ENCODE data around the gene LPP.

DNA sequence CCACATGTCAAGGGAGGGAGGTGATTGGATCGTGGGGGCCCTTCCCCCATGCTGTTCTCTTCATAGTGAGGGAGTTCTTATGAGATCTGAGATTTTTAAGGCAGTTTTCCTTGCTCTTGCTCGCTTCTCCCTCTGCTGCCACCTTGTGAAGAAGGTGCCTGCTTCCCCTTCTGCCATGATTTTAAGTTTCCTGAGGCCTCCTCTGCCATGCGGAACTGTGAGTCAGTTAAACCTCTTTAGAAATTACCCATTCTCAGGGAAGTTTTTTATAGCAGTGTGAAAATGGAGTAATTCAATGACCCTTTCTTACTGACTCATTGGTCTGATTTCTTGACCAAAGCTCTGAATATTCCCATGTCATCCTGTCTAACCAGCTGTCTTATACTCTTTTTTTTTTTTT, 533.4 kb downstream of the LPP start:
- TF ChIP-seq, protein P1, sequence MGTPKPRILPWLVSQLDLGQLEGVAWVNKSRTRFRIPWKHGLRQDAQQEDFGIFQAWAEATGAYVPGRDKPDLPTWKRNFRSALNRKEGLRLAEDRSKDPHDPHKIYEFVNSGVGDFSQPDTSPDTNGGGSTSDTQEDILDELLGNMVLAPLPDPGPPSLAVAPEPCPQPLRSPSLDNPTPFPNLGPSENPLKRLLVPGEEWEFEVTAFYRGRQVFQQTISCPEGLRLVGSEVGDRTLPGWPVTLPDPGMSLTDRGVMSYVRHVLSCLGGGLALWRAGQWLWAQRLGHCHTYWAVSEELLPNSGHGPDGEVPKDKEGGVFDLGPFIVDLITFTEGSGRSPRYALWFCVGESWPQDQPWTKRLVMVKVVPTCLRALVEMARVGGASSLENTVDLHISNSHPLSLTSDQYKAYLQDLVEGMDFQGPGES (IDR thresholded peaks at IDR 0.05), result no peak
- TF ChIP-seq BCL11A (IDR thresholded peaks at IDR 0.05; ENCODE audit: low read depth, low read length) (no peak), FOXM1 (IDR thresholded peaks at IDR 0.05; ENCODE audit: low read depth, low read length) (no peak), NRF1 (conservative IDR thresholded peaks at IDR 0.05; ENCODE audit: low read depth, low read length) (no peak), ZBED1 (IDR thresholded peaks at IDR 0.05; ENCODE audit: borderline replicate concordance) (no peak), IRF4 (IDR thresholded peaks at IDR 0.05; ENCODE audit: low read depth, low read length) (no peak)

All from GM12878 (cell line).